ENCODE results near the gene LRCH3.

LRCH3 gene

GRCh38 chr3:197810901-197811300, 19.8 kb downstream of the LRCH3 start:
- DNase-seq (ENCODE audit: insufficient read length, low spot score) (no peak), FAIRE-seq (no peak)
- TF ChIP-seq CTCF (IDR thresholded peaks at IDR 0.05; ENCODE audit: insufficient read depth, missing control alignments) = no peak

- no peak for DNase-seq (ENCODE audit: insufficient read length, low spot score)
- FAIRE-seq = no peak
- TF ChIP-seq CTCF (IDR thresholded peaks at IDR 0.05; ENCODE audit: insufficient read depth, missing control alignments) = no peak
Measured at GRCh38 chr3:197811343-197811742, 20.3 kb downstream of the LRCH3 start.

- DNase-seq (ENCODE audit: insufficient read length, low spot score) = no peak
- TF ChIP-seq CTCF (IDR thresholded peaks at IDR 0.05; ENCODE audit: insufficient read depth, missing control alignments) = no peak
- no peak for FAIRE-seq
Measured at GRCh38 chr3:197814372-197814771, 23.3 kb downstream of the LRCH3 start.

- no peak for FAIRE-seq
- DNase-seq (ENCODE audit: insufficient read length, low spot score) = no peak
- no peak for TF ChIP-seq CTCF (IDR thresholded peaks at IDR 0.05; ENCODE audit: insufficient read depth, missing control alignments)
Measured at GRCh38 chr3:197820550-197821335, 29.7 kb downstream of the LRCH3 start.

- no peak for DNase-seq (ENCODE audit: insufficient read length, low spot score)
- TF ChIP-seq CTCF (IDR thresholded peaks at IDR 0.05; ENCODE audit: insufficient read depth, missing control alignments) = no peak
- no peak for FAIRE-seq
Measured at GRCh38 chr3:197829397-197830045, 38.5 kb downstream of the LRCH3 start.

GRCh38 chr3:197830308-197830966, 39.4 kb downstream of the LRCH3 start:
- no peak for TF ChIP-seq CTCF (IDR thresholded peaks at IDR 0.05; ENCODE audit: insufficient read depth, missing control alignments)
- no peak for FAIRE-seq
- DNase-seq (ENCODE audit: insufficient read length, low spot score) = no peak

- no peak for FAIRE-seq
- no peak for DNase-seq (ENCODE audit: insufficient read length, low spot score)
- no peak for TF ChIP-seq CTCF (IDR thresholded peaks at IDR 0.05; ENCODE audit: insufficient read depth, missing control alignments)
Measured at GRCh38 chr3:197830967-197831313, 39.9 kb downstream of the LRCH3 start.
